ENCODE measurements around the gene TBCK.

The TBCK gene

DNA sequence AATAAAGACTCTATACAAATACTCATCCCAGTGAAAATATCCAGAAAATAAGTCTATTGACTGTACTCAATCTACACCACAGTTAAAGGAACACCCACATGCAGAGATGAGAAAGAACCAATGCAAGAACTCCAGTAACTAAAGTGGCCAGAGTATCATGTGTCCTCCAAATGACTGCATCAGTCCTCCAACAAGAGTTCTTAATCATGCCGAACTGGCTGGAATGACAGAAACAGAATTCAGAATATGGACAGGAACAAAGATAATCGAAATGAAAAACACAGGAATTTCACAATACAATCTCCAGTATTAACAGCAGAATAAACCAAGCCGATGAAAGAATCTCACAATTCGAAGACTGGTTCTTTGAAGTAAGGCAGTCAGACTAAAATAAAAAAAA lies 210.3 kb downstream of the TBCK start:
- TF ChIP-seq EP300 (IDR thresholded peaks at IDR 0.05; ENCODE audit: borderline replicate concordance): no peak
- no peak for TF ChIP-seq YY1 (IDR thresholded peaks at IDR 0.05; ENCODE audit: low read depth)
- no peak for TF ChIP-seq ZBTB7A (IDR thresholded peaks at IDR 0.05; ENCODE audit: low read depth)
- TF ChIP-seq, protein P1, sequence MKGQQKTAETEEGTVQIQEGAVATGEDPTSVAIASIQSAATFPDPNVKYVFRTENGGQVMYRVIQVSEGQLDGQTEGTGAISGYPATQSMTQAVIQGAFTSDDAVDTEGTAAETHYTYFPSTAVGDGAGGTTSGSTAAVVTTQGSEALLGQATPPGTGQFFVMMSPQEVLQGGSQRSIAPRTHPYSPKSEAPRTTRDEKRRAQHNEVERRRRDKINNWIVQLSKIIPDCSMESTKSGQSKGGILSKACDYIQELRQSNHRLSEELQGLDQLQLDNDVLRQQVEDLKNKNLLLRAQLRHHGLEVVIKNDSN (IDR thresholded peaks at IDR 0.05): no peak
- no peak for TF ChIP-seq TAF1 (IDR thresholded peaks at IDR 0.05; ENCODE audit: low read depth)
- TF ChIP-seq TCF12 (IDR thresholded peaks at IDR 0.05; ENCODE audit: low read depth): no peak
- TF ChIP-seq FOXM1 (IDR thresholded peaks at IDR 0.05; ENCODE audit: borderline replicate concordance, low read depth): no peak
- TF ChIP-seq CEBPB (IDR thresholded peaks at IDR 0.05): no peak

DNA sequence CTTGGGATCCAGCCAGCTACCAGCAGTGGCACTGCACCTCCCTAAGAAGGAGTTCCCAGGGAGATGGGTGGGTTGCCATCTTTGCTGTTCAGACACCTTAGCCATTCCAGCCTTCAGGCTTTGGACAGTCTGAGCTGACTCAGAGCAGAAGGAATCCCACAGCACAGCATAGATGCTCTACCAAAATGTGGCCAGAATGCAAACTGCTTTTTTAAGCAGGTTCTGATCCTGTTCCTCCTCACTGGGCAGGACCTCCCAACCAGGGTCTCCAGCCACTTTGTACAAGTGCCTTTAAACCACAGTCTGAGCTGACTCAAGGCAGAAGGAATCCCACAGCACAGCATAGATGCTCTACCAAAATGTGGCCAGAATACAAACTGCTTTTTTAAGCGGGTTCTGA lies 211.7 kb downstream of the TBCK start:
- TF ChIP-seq CREB1 (IDR thresholded peaks at IDR 0.05; ENCODE audit: low read depth): no peak
- no peak for TF ChIP-seq CEBPB (IDR thresholded peaks at IDR 0.05)
- no peak for TF ChIP-seq NFIC (IDR thresholded peaks at IDR 0.05)
- TF ChIP-seq RAD21 (IDR thresholded peaks at IDR 0.05; ENCODE audit: low read depth): no peak
- no peak for TF ChIP-seq TCF12 (IDR thresholded peaks at IDR 0.05; ENCODE audit: low read depth)
- TF ChIP-seq, protein P1 (IDR thresholded peaks at IDR 0.05): no peak
- TF ChIP-seq, protein P2, sequence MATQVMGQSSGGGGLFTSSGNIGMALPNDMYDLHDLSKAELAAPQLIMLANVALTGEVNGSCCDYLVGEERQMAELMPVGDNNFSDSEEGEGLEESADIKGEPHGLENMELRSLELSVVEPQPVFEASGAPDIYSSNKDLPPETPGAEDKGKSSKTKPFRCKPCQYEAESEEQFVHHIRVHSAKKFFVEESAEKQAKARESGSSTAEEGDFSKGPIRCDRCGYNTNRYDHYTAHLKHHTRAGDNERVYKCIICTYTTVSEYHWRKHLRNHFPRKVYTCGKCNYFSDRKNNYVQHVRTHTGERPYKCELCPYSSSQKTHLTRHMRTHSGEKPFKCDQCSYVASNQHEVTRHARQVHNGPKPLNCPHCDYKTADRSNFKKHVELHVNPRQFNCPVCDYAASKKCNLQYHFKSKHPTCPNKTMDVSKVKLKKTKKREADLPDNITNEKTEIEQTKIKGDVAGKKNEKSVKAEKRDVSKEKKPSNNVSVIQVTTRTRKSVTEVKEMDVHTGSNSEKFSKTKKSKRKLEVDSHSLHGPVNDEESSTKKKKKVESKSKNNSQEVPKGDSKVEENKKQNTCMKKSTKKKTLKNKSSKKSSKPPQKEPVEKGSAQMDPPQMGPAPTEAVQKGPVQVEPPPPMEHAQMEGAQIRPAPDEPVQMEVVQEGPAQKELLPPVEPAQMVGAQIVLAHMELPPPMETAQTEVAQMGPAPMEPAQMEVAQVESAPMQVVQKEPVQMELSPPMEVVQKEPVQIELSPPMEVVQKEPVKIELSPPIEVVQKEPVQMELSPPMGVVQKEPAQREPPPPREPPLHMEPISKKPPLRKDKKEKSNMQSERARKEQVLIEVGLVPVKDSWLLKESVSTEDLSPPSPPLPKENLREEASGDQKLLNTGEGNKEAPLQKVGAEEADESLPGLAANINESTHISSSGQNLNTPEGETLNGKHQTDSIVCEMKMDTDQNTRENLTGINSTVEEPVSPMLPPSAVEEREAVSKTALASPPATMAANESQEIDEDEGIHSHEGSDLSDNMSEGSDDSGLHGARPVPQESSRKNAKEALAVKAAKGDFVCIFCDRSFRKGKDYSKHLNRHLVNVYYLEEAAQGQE (IDR thresholded peaks at IDR 0.05; ENCODE audit: low read depth): no peak
- TF ChIP-seq TAF1 (IDR thresholded peaks at IDR 0.05; ENCODE audit: low read depth): no peak
- TF ChIP-seq ZBTB7A (IDR thresholded peaks at IDR 0.05; ENCODE audit: low read depth): no peak
- no peak for TF ChIP-seq EGR1 (IDR thresholded peaks at IDR 0.05)
- TF ChIP-seq, protein P3, sequence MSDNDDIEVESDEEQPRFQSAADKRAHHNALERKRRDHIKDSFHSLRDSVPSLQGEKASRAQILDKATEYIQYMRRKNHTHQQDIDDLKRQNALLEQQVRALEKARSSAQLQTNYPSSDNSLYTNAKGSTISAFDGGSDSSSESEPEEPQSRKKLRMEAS (IDR thresholded peaks at IDR 0.05): no peak
- TF ChIP-seq YY1 (IDR thresholded peaks at IDR 0.05; ENCODE audit: low read depth): no peak

DNA sequence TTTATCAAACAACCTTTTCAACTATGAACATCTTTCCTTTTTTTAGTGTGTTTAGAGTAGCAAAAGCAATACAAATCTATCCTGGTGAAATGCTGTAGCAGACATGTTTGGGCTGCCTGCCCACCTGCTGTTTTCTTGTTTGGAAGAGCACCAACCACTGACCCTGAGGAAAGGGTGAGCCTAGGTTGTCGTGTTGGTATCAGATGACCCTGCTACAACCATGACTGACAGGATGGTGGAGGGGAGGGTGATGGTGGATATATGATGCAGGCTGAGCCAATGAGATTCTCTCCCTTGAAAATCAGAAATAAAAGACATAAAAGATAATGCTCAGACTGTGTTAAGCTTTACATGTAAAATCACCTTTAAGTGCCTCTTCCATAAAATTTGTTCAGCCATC lies 219.6 kb downstream of the TBCK start:
- TF ChIP-seq, protein P2 (IDR thresholded peaks at IDR 0.05; ENCODE audit: low read depth): no peak
- TF ChIP-seq CEBPB (IDR thresholded peaks at IDR 0.05): no peak
- TF ChIP-seq, protein P3 (IDR thresholded peaks at IDR 0.05): no peak
- no peak for TF ChIP-seq TCF12 (IDR thresholded peaks at IDR 0.05; ENCODE audit: low read depth)
- TF ChIP-seq EP300 (IDR thresholded peaks at IDR 0.05; ENCODE audit: borderline replicate concordance): no peak
- TF ChIP-seq, protein P1 (IDR thresholded peaks at IDR 0.05): no peak
- TF ChIP-seq RAD21 (IDR thresholded peaks at IDR 0.05; ENCODE audit: low read depth): no peak
- TF ChIP-seq TEAD4 (IDR thresholded peaks at IDR 0.05): no peak
- TF ChIP-seq TAF1 (IDR thresholded peaks at IDR 0.05; ENCODE audit: low read depth): no peak
- TF ChIP-seq ZBTB7A (IDR thresholded peaks at IDR 0.05; ENCODE audit: low read depth): no peak
- TF ChIP-seq FOXM1 (IDR thresholded peaks at IDR 0.05; ENCODE audit: borderline replicate concordance, low read depth): no peak
- no peak for TF ChIP-seq NFIC (IDR thresholded peaks at IDR 0.05)
- TF ChIP-seq EGR1 (IDR thresholded peaks at IDR 0.05): no peak
- no peak for TF ChIP-seq CREB1 (IDR thresholded peaks at IDR 0.05; ENCODE audit: low read depth)

DNA sequence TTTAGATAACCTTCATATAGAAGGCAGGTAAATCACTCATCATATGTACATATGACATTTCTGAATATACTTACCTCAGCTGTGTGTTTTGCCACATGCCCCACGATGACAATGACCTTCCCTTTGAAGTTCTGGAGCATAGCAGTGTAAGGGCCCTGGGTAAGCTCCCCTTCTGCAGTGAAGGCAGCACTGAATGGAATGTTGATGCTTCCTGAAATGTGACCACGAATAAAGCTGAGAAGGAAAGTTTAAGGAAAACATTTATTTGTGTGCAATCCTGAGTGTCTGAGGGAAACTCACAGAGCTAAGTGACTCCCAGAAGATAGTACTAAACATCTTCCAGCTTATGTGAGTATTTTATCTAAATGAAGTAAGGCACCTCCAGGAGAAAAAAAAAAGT lies 220.6 kb downstream of the TBCK start:
- no peak for TF ChIP-seq TCF12 (IDR thresholded peaks at IDR 0.05; ENCODE audit: low read depth)
- TF ChIP-seq FOXM1 (IDR thresholded peaks at IDR 0.05; ENCODE audit: borderline replicate concordance, low read depth): no peak
- no peak for TF ChIP-seq YY1 (IDR thresholded peaks at IDR 0.05; ENCODE audit: low read depth)
- TF ChIP-seq, protein P2 (IDR thresholded peaks at IDR 0.05; ENCODE audit: low read depth): no peak
- no peak for TF ChIP-seq CREB1 (IDR thresholded peaks at IDR 0.05; ENCODE audit: low read depth)
- TF ChIP-seq, protein P1 (IDR thresholded peaks at IDR 0.05): no peak
- TF ChIP-seq EGR1 (IDR thresholded peaks at IDR 0.05): no peak
- TF ChIP-seq CEBPB (IDR thresholded peaks at IDR 0.05): no peak
- no peak for TF ChIP-seq TEAD4 (IDR thresholded peaks at IDR 0.05)
- TF ChIP-seq TAF1 (IDR thresholded peaks at IDR 0.05; ENCODE audit: low read depth): no peak

Measured in Ishikawa (cell line).